Heart left ventricle (tissue), 13 donors: ENCODE results near the gene PRKAG3.
"Not testable (repeated sequence)": the region's sequence is repeated elsewhere in the genome, so short reads cannot be mapped to it uniquely, and the experiment has no call there.

ENCODE experiments used
- POLR2A ChIP-seq, 2 donors: fragments of 450-650 bp; IDR thresholded peaks; one replicate each; pipeline ENCODE4 v1.6.1; 2017; ENCODE audit warnings: antibody characterized with exemption in 2 of 2, mild to moderate bottlenecking in 2 of 2, moderate library complexity in 2 of 2
- TF ChIP-seq, protein P1 (sequence below), 12 donors: fragments of 200-600 bp; sonication (generic) in 4 of 12; IDR thresholded peaks; one replicate each; pipeline versions ENCODE4 v1.5.0 to v1.8.0; 2018 to 2022; ENCODE audit warnings: antibody characterized with exemption in 12 of 12, mild to moderate bottlenecking in 5 of 12
- donor health status: ischemic (EF 13 %, LVEDD 7.1; RV severe dilation, severe dysfunction).
- donor health status: DM: no; HTN: yes; CAD: no.
- donor health status: DM: no; HTN: no; CAD: no.
- donor health status: ischemic (EF 25% LVEDD 6.9; RV normal size, moderate dysfunction).
- donor health status: ischemic (EF 25% LVEDD 5.7; RV mildly dilated, moderate dysfunction).
- donor health status: ischemic (EF 35%, LVEDD 5.7; RV mildly dilated, moderate dysfunction).
- donor health status: nonischemic (EF 11% LVEDD 7.7; RV severe dilation, severe dysfunction).
- donor health status: DM: yes; HTN: yes; CAD: no.
- donor health status: PGD.
- donor health status: ischemic (EF 29% LVEDD 5.4; RV normal size, mild dysfunction).
- donor health status: nonischemic (EF 23%, LVEDD 6.1; RV moderate dilation, normal function).

GRCh38 chr2:218772759-218773158 lies 58.8 kb downstream of the PRKAG3 start:
- TF ChIP-seq POLR2A (IDR thresholded peaks at IDR 0.05) = not testable (repeated sequence)
- TF ChIP-seq, protein P1, sequence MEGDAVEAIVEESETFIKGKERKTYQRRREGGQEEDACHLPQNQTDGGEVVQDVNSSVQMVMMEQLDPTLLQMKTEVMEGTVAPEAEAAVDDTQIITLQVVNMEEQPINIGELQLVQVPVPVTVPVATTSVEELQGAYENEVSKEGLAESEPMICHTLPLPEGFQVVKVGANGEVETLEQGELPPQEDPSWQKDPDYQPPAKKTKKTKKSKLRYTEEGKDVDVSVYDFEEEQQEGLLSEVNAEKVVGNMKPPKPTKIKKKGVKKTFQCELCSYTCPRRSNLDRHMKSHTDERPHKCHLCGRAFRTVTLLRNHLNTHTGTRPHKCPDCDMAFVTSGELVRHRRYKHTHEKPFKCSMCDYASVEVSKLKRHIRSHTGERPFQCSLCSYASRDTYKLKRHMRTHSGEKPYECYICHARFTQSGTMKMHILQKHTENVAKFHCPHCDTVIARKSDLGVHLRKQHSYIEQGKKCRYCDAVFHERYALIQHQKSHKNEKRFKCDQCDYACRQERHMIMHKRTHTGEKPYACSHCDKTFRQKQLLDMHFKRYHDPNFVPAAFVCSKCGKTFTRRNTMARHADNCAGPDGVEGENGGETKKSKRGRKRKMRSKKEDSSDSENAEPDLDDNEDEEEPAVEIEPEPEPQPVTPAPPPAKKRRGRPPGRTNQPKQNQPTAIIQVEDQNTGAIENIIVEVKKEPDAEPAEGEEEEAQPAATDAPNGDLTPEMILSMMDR (IDR thresholded peaks at IDR 0.05) = not testable (repeated sequence)
